Mesangial cell (primary cell): ENCODE measurements around the gene XAGE1A. TPM values are rescaled to one million over a fixed set of nuclear protein-coding genes. Genes with fewer than 3 reads are reported as not detected.

Source experiments
- total RNA-seq: library from RNA; depleted of rRNA; stranded (reverse); fragments of >200 nt; gene quantifications from 2 replicates; pipeline ENCODE4 v1.2.3, GENCODE V29; 2015

The XAGE1A gene
- total RNA-seq: not detected in 2 replicates

GRCh38 chrX:52495545-52496418, at the start of gene XAGE1A:
Gene XAGE1A, plus strand, starts transcription at chrX:52495808. Its CDS starts 1,554 bp downstream, at chrX:52497362.

DNA sequence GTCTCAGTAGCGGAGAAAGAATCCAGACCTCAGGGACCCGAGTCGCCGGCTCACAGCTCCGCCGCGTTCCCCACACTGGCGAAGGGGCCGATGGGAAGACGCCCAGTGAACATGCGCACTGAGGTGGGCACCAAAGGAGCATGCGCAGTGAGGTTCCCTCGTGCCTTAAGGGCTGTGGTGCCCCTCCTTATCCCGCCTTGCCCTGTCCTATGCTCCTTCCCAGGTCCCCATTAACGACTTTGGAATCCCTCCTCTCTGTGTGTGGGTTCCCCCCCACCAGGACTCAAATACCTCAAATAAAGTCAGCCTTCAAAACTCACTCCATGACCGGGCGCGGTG, 21.3 kb downstream of the XAGE1A start, which contains the start of gene XAGE1B:
Gene XAGE1B, minus strand, starts transcription at position 77 of the 339 bp plus-strand sequence. CDS start 1,536 bp downstream, outside the sequence.

Other genes starting within 250 kb of the XAGE1A start
- not detected in 2 replicates for gene XAGE2, start 126.8 kb upstream of the XAGE1A start, total RNA-seq
- gene XAGE1B, start 21.3 kb downstream of the XAGE1A start, total RNA-seq: not detected in 2 replicates
- not detected in 2 replicates for gene SSX7, start 159.1 kb downstream of the XAGE1A start, total RNA-seq
- gene SSX2, start 211.4 kb downstream of the XAGE1A start, total RNA-seq: not detected in 2 replicates